ENCODE measurements around the gene CTXN3.

The CTXN3 gene

GRCh38 chr5:127602896-127603844, 45.7 kb upstream of the CTXN3 start:
- no peak for DNase-seq (ENCODE audit: low spot score)
- in situ Hi-C loops (cut with MboI; ENCODE audit: low sequenced_read_pairs, unreplicated experiment) = no loop called here
- no peak for TF ChIP-seq CTCF (IDR thresholded peaks at IDR 0.05; ENCODE audit: borderline replicate concordance, control extremely low read depth, extremely low read depth, insufficient read depth, missing control alignments)

GRCh38 chr5:127608077-127608660, 40.7 kb upstream of the CTXN3 start:
- in situ Hi-C loops (cut with MboI; ENCODE audit: low sequenced_read_pairs, unreplicated experiment) = no loop called here
- no peak for DNase-seq (ENCODE audit: low spot score)
- no peak for TF ChIP-seq CTCF (IDR thresholded peaks at IDR 0.05; ENCODE audit: borderline replicate concordance, control extremely low read depth, extremely low read depth, insufficient read depth, missing control alignments)

GRCh38 chr5:127609011-127609410, 39.9 kb upstream of the CTXN3 start:
- no peak for DNase-seq (ENCODE audit: low spot score)
- TF ChIP-seq CTCF (IDR thresholded peaks at IDR 0.05; ENCODE audit: borderline replicate concordance, control extremely low read depth, extremely low read depth, insufficient read depth, missing control alignments) = no peak
- in situ Hi-C loops (cut with MboI; ENCODE audit: low sequenced_read_pairs, unreplicated experiment) = no loop called here

- in situ Hi-C loops (cut with MboI; ENCODE audit: low sequenced_read_pairs, unreplicated experiment) = no loop called here
- DNase-seq (ENCODE audit: low spot score) = no peak
- TF ChIP-seq CTCF (IDR thresholded peaks at IDR 0.05; ENCODE audit: borderline replicate concordance, control extremely low read depth, extremely low read depth, insufficient read depth, missing control alignments) = no peak
Observed at GRCh38 chr5:127609957-127610356, 38.9 kb upstream of the CTXN3 start.

GRCh38 chr5:127612441-127613141, 36.3 kb upstream of the CTXN3 start:
- in situ Hi-C loops (cut with MboI; ENCODE audit: low sequenced_read_pairs, unreplicated experiment) = no loop called here
- DNase-seq (ENCODE audit: low spot score) = no peak
- TF ChIP-seq CTCF (IDR thresholded peaks at IDR 0.05; ENCODE audit: borderline replicate concordance, control extremely low read depth, extremely low read depth, insufficient read depth, missing control alignments) = no peak

- DNase-seq (ENCODE audit: low spot score) = no peak
- in situ Hi-C loops (cut with MboI; ENCODE audit: low sequenced_read_pairs, unreplicated experiment) = no loop called here
- TF ChIP-seq CTCF (IDR thresholded peaks at IDR 0.05; ENCODE audit: borderline replicate concordance, control extremely low read depth, extremely low read depth, insufficient read depth, missing control alignments) = no peak
Observed at GRCh38 chr5:127615916-127616315, 33.0 kb upstream of the CTXN3 start.
